Measurements from ENCODE around the gene TMOD3.

TMOD3 gene

DNA sequence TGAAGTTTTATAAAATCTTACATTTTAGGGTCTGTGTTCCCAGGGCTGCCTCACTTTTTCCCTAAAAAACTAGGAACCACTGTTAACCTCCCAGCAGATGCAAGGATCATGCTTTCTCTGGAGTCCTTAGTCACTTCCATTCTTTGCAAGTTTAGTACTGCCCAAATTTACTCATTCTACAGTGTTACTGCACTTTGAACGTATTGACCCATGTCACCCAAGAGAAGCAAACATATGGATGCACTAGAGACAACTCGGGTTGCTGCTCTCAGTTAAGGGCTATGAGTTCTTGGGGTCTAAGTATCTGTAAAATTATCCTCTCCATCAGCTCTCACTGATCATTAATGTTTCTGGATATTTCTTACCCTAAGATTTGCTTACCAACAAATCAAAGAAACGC is 83.1 kb downstream of the TMOD3 start:
- DNase-seq, result no peak

DNA sequence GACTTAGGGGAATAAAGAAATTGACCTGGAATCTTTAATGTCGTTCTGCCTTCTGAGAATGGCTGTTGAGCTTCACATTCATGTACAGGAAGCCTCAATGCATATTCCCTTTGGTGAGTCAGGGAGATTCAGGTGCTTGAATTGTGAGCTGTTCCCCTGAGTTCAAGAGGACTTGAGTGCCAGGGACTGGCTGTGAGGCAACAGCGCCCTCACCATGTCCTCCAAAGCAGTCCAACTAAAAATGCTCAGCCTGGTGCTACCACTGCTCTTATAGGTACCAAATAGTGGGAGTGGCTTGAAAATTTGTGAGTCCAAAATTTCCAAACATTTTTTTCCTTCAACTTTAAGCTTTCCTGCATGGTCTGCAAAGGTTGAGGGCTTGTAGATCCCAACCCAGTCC is 88.0 kb downstream of the TMOD3 start:
- DNase-seq, result no peak

- no peak for DNase-seq
Measured at GRCh38 chr15:51924156-51925068, 95.0 kb downstream of the TMOD3 start.

- no peak for DNase-seq
Measured at GRCh38 chr15:51926809-51927208, 97.4 kb downstream of the TMOD3 start.

DNA sequence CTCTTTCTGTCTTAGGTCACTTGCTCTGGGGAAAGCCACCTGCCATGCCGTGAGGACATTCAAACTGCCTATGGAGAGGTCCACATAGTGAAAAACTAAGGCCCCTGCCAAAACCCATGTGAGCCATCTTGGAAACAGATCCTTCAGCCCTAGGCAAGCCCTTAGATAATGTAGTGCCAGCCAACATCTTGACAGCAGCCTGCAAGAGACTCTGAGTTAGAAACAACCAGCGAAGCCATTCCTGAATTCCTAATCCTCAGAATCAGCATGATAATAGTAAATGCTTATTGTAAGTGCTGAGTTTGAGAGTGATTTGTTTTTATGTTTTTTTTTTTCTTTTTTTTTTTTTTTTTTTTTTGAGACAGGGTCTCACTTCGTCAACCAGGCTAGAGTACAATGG is 101.6 kb downstream of the TMOD3 start:
- no peak for DNase-seq

DNA sequence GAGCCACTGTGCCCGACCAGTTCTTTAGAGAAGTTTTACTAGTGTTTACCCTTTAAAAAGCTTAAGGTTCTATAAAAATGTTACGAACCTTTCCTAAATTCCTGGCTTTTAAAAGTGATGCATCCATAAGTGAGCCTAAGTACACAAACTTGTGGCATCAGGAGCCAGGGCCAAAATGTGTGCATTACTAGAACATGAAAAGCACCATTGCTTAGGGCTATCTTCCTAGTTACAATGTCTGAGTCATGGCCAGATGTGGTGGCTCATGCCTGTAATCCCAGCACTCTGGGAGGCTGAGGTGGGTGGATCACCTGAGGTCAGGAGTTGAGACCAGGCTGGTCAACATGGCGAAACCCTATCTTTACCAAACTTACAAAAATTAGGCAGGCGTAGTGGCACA is 102.2 kb downstream of the TMOD3 start:
- DNase-seq, result no peak

DNA sequence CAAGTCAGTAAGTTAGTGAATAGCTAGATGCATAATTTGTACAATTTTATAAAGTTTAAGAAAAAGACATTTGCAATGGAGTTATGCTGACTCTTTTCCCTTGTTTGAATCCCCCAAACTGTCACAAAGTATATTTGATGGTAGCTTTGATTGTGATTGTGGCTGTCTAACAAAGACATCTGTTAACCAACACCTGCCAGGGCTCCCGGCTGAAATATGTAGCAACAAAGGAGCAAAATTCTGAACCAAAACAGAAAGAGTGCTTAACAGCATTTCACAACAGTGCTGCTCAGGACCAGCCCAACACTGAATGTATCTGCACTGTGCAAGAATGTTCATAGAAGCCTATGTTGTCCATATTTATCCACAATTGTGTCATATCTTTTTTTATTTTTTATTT is 102.7 kb downstream of the TMOD3 start:
- DNase-seq, result no peak

DNA sequence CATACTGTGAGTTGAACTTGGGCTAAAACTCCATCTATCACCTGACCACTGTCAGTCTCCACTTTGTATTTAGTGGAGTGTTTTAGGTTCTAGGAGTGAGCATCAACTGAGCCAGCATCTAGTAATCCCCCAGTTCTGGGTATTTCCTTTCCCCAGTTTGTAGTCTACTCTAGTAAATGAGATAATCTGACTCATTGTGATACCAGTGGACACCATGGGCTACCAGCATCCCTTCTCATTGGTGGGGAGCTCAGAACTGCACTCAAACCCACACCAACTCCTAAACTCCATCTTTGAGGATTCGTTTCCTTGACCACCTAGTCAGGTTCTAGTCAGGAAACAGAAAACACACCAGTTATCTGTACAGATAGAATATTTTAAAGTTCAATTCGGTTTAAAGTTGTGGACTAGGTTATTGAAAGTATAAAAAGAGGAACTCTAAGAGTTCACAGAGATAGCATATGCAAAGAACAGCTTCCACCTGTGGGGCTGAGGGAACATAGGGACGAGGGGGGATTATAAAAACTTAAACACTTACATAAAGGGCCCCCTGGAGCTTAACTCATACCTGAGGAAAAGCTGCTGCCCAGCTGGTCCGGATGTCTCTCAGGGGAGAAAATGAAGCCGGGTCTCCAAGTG is 106.1 kb downstream of the TMOD3 start:
- DNase-seq, result no peak

DNA sequence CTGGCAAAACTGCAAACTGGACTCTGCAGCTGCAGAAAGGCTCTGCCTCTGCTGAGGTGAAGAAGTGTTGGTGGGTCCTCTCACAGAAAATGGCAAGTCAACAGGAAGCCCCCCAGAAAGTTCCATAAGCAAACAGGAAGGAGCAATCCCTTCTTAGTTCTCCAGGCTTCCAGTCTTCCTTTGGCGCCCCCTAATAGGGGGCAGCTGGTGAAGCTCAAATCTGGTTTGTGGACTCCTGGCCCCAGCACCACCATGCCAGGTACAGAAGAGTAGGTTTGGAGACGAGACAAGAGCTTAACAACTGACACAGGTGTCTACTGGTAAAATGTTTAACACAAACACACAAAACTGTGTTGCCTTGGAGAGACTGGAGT is 106.6 kb downstream of the TMOD3 start:
- DNase-seq, result no peak

- DNase-seq, result no peak
Measured at GRCh38 chr15:51938286-51938685, 108.8 kb downstream of the TMOD3 start.

- DNase-seq, result no peak
Measured at GRCh38 chr15:51939216-51939615, 109.8 kb downstream of the TMOD3 start.

DNA sequence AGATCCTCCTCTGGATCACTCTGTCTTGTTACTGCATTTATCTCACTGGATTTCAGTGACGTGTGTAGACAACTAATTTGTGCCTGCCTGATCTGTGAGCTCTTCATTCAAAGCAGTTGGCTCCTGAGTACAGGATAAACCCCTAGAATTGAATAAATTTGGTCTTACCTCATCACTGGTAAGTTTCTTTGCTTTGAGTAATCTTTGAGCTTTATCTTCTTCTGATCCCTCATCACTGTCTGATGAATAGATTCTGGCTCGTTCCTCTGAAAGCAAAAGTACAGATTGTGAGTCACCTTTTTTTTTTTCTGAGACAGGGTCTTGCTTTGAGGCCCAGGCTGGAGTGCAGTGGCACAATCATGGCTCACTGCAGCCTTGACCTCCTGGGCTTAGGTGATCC is 117.7 kb downstream of the TMOD3 start:
- DNase-seq, result no peak

GRCh38 chr15:51952805-51953204 is 123.4 kb downstream of the TMOD3 start:
- no peak for DNase-seq

DNA sequence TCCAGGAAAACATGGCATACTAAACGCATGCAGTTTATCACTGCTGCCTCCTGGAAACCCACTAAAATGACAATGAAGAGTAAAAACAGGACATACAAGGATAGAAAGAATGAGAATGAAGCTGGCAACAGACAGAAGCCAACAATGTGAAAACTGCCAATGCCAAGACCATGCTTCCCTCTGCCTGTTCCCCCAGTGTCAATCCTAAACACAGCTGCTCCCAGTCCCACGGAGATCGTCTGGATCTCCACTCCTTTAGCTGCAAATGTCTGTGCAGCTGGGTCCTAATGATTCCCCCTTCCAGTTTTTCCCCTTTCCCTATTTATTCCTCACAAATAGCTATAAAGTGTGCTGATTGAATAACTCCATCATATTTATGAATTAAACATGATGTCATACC is 126.1 kb downstream of the TMOD3 start:
- DNase-seq, result no peak

Measured in stimulated activated CD4-positive, alpha-beta T cell treated with anti-CD3 and anti-CD28 coated beads, Interleukin-2, amount 100 ng/mL, for 48 hours (primary cell).